ENCODE results near the gene PI16.

PI16 gene

GRCh38 chr6:36957773-36958271 is 3.3 kb downstream of the PI16 start:
- no peak for DNase-seq (ENCODE audit: low read depth)

GRCh38 chr6:36958775-36959554 is 4.4 kb downstream of the PI16 start:
- no peak for DNase-seq (ENCODE audit: low read depth)

- DNase-seq (ENCODE audit: low read depth): no peak
Observed at GRCh38 chr6:36959555-36960250, 5.2 kb downstream of the PI16 start.

GRCh38 chr6:36961441-36962435 is 7.2 kb downstream of the PI16 start:
- no peak for DNase-seq (ENCODE audit: low read depth)

- DNase-seq (ENCODE audit: low read depth): peak; percentile 62
Observed at GRCh38 chr6:36962874-36963273, 8.3 kb downstream of the PI16 start.

GRCh38 chr6:36963451-36964290 is 9.1 kb downstream of the PI16 start:
- no peak for DNase-seq (ENCODE audit: low read depth)

- DNase-seq (ENCODE audit: low read depth): no peak
Observed at GRCh38 chr6:36964349-36964748, 9.8 kb downstream of the PI16 start.

GRCh38 chr6:36964908-36965307 is 10.4 kb downstream of the PI16 start:
- DNase-seq (ENCODE audit: low read depth): no peak

GRCh38 chr6:36967301-36967700 is 12.8 kb downstream of the PI16 start:
- DNase-seq (ENCODE audit: low read depth): no peak

- DNase-seq (ENCODE audit: low read depth): no peak
Observed at GRCh38 chr6:36967757-36968156, 13.2 kb downstream of the PI16 start.

- no peak for DNase-seq (ENCODE audit: low read depth)
Observed at GRCh38 chr6:36968266-36968977, 13.9 kb downstream of the PI16 start.

GRCh38 chr6:36969240-36969691 is 14.7 kb downstream of the PI16 start:
- DNase-seq (ENCODE audit: low read depth): no peak

GRCh38 chr6:36969988-36970891 is 15.7 kb downstream of the PI16 start:
- DNase-seq (ENCODE audit: low read depth): no peak

- no peak for DNase-seq (ENCODE audit: low read depth)
Observed at GRCh38 chr6:36970892-36971842, 16.6 kb downstream of the PI16 start.

- no peak for DNase-seq (ENCODE audit: low read depth)
Observed at GRCh38 chr6:36971921-36972673, 17.6 kb downstream of the PI16 start.

GRCh38 chr6:36973190-36973589 is 18.7 kb downstream of the PI16 start:
- DNase-seq (ENCODE audit: low read depth): no peak

GRCh38 chr6:36973647-36974046 is 19.1 kb downstream of the PI16 start:
- no peak for DNase-seq (ENCODE audit: low read depth)
